HG03565 (cell line): ENCODE measurements around the gene ERN1.
"Not testable (repeated sequence)": the region's sequence is repeated elsewhere in the genome, so short reads cannot be mapped to it uniquely, and the experiment has no call there.

Experiments
- ATAC-seq: cut with Tn5 transposase; IDR thresholded peaks from one replicate; pipeline ENCODE4 v1.9.1; 2021; ENCODE audit warnings: mild to moderate bottlenecking, moderate library complexity; ENCODE audit not compliant: unreplicated experiment

ERN1 gene

GRCh38 chr17:64129765-64130558 is at the start of gene ERN1:
Gene ERN1, minus strand, starts transcription at chr17:64130144. Its CDS starts 115 bp downstream, at chr17:64130029.
- peak; percentile 72 for ATAC-seq

GRCh38 chr17:64179024-64179423 is 49.1 kb upstream of the ERN1 start:
- not testable (repeated sequence) for ATAC-seq

GRCh38 chr17:64178011-64178825 is 48.3 kb upstream of the ERN1 start:
- ATAC-seq: no peak

- no peak for ATAC-seq
Measured at GRCh38 chr17:64177311-64178010, 47.5 kb upstream of the ERN1 start.

GRCh38 chr17:64176556-64176955 is 46.6 kb upstream of the ERN1 start:
- ATAC-seq: no peak

GRCh38 chr17:64174686-64175456 is 44.9 kb upstream of the ERN1 start:
- no peak for ATAC-seq

- no peak for ATAC-seq
Measured at GRCh38 chr17:64173646-64174045, 43.7 kb upstream of the ERN1 start.

- ATAC-seq: no peak
Measured at GRCh38 chr17:64172510-64172909, 42.6 kb upstream of the ERN1 start.

GRCh38 chr17:64171041-64171440 is 41.1 kb upstream of the ERN1 start:
- ATAC-seq: no peak

GRCh38 chr17:64170286-64170685 is 40.3 kb upstream of the ERN1 start:
- no peak for ATAC-seq

- not testable (repeated sequence) for ATAC-seq
Measured at GRCh38 chr17:64167666-64168065, 37.7 kb upstream of the ERN1 start.

- no peak for ATAC-seq
Measured at GRCh38 chr17:64166876-64167275, 36.9 kb upstream of the ERN1 start.

GRCh38 chr17:64165347-64165746 is 35.4 kb upstream of the ERN1 start:
- ATAC-seq: no peak

GRCh38 chr17:64164596-64165285 is 34.8 kb upstream of the ERN1 start:
- ATAC-seq: no peak

- no peak for ATAC-seq
Measured at GRCh38 chr17:64163468-64163867, 33.5 kb upstream of the ERN1 start.

GRCh38 chr17:64162554-64162953 is 32.6 kb upstream of the ERN1 start:
- no peak for ATAC-seq

GRCh38 chr17:64161380-64162176 is 31.6 kb upstream of the ERN1 start:
- ATAC-seq: no peak

GRCh38 chr17:64160378-64160777 is 30.4 kb upstream of the ERN1 start:
- no peak for ATAC-seq
